Posterior vena cava (tissue), 2 donors: ENCODE data around the gene VAT1L. TPM values are rescaled to one million over a fixed set of nuclear protein-coding genes. Genes with fewer than 3 reads are reported as not detected.

Experiments used
- DNase-seq: peaks from one replicate; pipeline ENCODE4 v3.0.0-alpha.2; 2020; ENCODE audit warnings: low spot score
- intact Hi-C, 2 donors: fragments of 100-400 bp; cut with DNase I; formaldehyde crosslinking; loops; one replicate each; pipeline versions ENCODE4 v1.14.1 to v1.14.2; 2022 to 2023
- total RNA-seq, 2 donors: library from RNA; stranded (reverse); fragmentation: NEBNext Ultra II Directional; extraction: Animal tissue kit (Norgen Biotek cat#: 25700); gene quantifications; one replicate each; pipeline ENCODE4 v1.2.1, GENCODE V29; 2021
- donor health status: DM: yes; HTN: yes; CAD: no.
- donor health status: DM: yes; HTN: yes; CAD: no.

VAT1L gene
- total RNA-seq, 2 donors from 2014 or later = 0.23 to 0.33 TPM

DNA sequence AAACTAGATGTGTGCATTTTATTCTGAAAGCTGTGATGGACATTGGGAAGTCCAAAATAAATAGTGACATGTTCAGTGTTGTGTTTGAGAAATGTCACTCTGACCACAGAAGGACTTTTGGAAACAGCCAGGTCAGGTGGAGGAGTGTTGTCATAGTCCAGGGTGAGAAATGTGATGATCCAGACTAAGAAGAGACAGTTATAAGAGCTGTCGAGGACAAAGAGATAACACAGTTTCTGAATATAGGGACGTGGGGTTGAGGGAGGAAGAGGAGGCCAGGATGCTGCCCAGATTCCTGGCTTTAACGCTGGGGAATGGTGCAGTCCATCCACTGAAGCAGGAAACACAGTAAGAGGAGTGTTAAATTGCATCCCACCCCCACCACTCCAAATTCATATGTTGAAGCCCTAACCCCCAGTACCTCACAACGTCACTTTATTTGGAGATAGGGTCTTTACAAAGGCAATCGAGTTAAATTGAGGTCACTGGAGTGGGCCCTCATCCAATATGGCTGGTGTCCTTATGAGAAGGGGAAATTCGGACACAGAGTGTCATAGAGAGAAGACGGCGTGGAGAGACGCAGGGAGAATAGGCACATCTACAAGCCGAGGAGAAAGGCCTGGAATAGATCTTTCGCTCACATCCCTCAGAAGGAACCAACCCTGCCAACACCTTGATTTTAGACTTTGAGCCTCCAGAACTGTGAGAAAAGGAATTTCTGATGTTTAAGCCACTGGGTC, 71.3 kb downstream of the VAT1L start:
- DNase-seq = no peak
- intact Hi-C loops = loop anchor here in 1 of 2 donors (5.0 kb wide), 1 partner anchor 1167 kb away; no protein-coding TSS in a partner anchor

DNA sequence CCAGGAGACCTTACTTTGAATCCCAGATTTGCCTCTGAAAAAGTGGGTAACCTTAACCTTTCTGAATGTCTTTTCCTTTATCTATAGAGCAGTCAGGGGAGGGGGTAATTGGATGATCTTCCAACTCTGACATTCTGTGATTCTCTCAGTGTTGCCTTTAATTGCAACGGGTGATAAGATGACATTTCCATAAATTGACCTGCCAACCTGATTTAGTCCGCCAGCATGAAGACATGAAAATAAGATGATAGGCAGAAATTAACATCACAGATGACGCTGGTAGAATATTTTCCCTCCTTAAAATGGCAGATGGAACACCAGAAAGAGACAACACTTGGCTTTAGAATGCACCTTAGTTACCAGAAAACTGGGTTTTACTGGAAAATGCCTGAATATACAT, 72.6 kb downstream of the VAT1L start:
- DNase-seq = no peak
- intact Hi-C loops = loop anchor here in 1 of 2 donors (5.0 kb wide), 1 partner anchor 1169 kb away; no protein-coding TSS in a partner anchor

DNA sequence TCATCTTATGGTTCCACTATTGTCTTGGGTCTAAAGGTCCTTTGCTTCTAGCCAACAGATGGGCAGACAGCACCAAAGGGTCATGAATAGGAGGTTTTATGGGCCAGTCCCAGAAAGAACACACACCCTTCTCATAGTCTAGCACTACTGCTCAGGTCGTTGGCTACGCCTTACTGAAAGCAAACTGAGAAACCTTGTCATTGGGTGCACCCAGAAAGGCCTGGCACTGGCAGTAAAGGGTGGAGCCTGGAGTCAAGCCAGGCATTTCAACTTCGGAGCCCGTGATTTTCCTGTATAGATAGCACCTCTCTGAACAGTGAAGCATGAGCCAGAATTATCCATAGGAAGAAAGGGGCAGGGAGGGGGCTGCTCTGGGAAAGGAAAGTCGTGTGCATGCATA, 74.9 kb downstream of the VAT1L start:
- intact Hi-C loops = loop anchor here in 1 of 2 donors (5.0 kb wide), 1 partner anchor 1171 kb away; no protein-coding TSS in a partner anchor
- DNase-seq = no peak

DNA sequence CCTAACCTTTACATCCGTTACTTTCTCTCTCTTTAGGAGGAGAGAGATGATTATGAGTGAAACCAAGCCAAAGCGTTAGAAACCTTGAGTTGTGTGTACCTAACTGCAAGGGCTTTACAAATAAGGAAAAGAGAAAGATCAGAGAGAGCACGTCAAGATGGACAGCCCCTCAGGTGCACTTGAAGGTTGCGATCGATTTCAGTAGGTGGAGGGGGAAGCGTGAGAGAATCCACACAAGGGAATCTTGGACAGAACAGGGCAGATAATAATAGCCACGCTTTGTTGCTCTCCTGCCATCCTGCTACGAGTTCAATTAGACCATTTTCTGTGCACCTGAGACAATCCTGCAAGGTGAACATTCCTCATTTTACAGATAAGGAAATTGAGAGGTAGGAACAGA, 78.4 kb downstream of the VAT1L start:
- intact Hi-C loops = no loop called here
- no peak for DNase-seq

DNA sequence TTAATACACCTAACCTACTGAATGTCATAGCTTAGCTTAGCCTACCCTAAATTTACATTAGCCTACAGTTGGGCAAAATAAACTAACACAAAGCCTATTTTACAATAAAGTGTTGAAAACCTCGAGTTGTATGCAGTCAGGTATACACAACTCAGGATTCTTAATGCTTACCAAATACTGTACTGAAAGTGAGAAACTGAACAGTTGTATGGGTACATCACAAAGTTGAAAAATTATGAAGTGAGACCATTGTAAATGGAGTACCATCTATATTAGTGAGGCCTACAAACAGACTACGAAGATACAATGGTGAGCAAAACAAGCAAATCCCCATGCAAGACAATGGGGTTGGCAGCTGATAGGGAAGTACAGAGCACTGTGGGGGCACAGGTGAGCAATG, 79.7 kb downstream of the VAT1L start:
- intact Hi-C loops = no loop called here
- no peak for DNase-seq

DNA sequence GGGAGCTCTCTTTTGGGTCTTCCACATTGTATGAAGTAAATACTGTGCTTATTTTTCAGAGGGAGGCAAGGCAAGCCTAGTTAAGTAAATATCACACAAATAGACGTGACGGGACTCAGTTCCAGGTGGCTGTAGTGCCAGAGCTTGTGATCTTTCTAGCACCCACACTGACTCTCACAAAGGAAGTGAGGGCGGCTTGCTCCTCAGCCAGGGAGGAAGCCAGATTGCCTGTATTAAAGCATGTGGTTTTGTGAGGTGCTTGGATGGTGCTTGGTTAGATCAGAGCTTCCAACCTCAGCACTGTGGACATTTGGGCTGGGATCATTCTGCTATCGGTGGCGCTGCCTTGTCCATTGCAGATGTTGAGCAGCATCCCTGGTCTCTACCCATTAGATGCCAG, 80.1 kb downstream of the VAT1L start:
- intact Hi-C loops = no loop called here
- no peak for DNase-seq

DNA sequence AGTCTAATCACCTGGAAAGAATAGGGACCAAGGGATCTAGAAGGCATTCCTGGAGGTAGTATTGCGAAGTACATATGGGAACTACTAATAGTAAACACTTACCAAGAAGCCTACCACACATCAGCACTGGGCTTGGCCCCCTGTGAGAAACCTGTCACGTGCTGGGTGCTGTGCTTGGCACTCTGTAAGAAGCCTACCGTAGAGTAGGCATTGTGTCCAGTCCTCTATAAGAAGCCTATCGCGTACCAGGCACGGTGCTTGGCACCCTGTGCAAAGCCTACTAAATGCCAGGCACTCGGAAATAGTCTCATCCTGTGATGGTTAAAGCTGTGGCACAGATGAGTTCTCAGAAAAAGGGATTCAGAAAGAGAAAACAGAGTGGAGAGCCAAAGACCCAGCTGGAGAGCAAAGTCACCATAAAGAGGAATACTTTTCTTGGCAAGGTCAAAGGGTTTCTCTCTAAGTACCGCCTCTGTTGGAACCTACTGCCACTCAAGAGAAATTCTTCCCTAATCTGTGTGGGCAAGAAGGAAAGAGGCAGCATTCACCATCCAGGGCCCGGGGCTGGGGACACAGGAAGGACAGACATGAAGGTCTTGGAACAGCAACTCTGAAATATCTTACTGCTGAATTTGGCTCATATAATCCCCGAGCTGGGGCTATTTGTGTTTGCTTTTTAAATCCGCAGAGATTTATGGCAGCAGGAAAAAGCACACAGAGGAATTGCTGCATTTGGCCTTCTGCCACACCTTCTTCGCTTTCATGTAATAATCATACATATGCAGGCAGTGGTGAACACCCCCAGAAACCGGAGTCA, 81.8 kb downstream of the VAT1L start:
- intact Hi-C loops = loop anchor here in 1 of 2 donors (5.0 kb wide), 1 partner anchor 307 kb away; no protein-coding TSS in a partner anchor
- DNase-seq = no peak

DNA sequence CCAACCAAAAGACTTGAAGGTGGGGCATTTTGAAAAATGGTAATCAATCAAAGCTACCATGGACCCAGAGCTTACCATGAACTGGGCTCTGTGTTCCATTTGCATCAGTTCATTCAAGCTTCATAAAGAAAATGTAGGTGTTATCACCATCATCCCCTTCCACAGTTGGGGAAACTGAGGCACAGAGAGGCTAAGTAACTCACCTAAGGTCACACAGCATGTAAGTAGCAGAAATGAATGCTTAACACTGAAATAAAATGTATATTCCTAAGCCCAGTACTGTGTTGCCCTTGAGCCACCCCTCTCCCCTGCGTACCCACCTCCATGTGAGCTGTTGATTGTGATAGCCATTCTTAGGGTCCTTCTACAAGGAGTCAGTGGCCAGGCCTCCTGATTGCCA, 83.6 kb downstream of the VAT1L start:
- intact Hi-C loops = loop anchor here in 1 of 2 donors (5.0 kb wide), 1 partner anchor 305 kb away; no protein-coding TSS in a partner anchor
- no peak for DNase-seq

DNA sequence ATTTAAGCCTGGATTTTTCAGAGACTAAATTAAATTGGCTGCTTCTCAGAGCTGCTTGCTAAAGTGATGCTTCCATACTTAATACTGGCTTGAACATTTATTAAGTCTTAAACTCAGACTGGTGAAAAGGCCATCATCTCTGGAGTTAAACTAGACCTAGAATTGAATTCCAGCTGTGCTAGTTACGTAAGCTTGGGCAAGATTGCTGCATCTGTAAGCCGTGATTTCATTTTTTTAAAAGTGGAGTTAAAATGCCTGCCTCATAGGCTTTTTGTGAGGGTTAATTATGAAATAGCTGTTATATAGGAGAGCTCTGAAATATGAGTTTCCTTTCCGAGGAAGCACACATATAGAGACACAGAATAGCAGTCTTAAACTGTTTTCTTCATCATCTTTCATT, 84.7 kb downstream of the VAT1L start:
- intact Hi-C loops = loop anchor here in 1 of 2 donors (5.0 kb wide), 1 partner anchor 304 kb away; no protein-coding TSS in a partner anchor
- no peak for DNase-seq

DNA sequence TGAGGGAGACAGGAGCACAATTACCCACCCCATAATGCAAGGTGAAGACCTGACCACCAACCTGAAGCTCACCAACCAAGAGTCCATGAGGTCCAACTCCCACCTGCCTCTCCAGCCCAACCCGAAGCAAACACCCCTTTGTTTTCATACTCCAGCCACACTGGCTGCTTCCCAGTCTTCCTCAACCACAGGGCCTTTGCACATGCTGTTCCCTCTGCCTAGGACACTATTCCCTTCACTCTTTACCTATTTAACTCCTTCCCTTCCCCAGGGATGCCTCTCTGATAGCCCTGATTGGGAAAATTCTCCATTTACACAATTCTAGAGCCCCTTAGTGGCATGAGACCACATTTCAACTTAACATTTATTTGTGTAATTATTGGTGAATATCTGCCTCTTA, 86.0 kb downstream of the VAT1L start:
- intact Hi-C loops = loop anchor here in 1 of 2 donors (5.0 kb wide), 1 partner anchor 303 kb away; no protein-coding TSS in a partner anchor
- DNase-seq = no peak

DNA sequence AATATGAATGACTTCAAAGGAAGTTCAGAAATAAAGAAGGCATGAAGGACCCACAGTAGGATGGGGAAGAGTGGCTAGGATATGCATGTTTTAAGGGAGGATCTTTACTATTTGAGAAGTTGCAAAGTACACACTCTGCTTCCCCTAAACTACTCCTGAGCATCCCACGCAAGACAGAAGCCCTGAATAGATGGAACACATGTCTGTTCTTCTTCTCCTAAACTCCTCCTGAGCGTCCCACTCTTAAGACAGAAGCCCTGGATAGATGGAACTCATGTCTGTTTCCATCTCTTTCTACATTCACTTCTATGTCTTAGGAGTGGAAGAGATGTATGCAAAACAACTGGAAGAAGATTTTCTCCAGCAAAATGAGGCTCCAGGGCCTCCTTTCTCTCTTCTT, 88.4 kb downstream of the VAT1L start:
- DNase-seq = no peak
- intact Hi-C loops = no loop called here

DNA sequence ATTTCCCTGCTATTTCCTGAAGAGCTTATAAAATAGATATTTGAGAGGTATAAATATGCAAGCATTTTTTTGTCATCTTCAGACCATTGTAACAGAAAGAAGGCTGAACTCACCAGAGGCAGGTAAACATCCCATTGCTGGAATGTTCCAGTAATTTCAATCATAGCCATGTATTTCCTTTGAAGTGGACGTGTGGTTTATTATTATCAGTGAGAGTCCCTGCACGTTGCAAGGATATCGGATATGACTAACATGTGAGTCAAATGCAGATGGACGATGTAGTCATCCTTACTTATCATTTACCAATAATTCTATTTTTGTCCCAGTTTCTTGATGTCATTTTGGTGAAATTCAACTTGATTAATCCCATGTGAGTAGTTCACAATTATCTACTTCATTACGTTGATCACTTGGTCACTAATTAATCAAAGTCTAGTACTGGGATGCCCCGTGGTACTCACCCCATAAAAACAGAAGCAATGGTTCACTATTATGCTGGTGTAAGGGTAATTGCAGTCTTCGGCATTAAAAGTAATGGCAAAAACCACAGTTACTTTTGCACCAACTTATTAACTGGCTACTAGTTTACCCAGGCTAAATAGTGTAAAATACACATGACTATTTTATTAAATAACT, 89.5 kb downstream of the VAT1L start:
- DNase-seq = no peak
- intact Hi-C loops = no loop called here

DNA sequence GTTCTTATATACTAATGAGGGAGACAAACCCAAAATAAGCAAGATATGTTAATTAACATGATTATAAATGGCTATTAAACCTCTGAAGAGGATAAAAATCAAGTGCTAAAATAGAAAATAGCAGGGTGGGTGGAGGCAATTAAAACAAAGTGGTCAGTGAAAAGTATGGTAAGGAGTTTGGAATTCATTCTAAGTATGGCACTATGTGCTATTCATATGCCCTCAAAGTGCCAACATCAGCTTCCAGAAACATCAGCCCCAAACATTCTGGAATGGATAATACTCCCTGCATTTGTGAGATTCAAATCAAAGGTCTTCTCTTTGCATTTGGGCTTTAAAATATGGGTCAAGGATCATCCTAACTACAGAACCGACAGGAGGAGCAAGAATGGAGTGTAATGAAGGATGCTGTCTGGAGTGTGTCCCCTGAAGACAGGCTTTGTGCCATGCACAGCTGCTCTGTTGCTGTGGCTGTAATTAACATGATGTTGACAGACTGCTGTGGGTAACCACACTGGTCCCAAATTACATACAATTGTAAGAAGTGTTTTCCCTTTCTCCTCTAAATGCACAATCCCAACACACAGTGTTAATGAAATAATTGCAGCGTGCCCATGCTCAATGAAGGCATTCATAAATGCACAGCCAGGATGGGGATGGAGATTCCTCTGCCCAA, 93.1 kb downstream of the VAT1L start:
- intact Hi-C loops = no loop called here
- no peak for DNase-seq

DNA sequence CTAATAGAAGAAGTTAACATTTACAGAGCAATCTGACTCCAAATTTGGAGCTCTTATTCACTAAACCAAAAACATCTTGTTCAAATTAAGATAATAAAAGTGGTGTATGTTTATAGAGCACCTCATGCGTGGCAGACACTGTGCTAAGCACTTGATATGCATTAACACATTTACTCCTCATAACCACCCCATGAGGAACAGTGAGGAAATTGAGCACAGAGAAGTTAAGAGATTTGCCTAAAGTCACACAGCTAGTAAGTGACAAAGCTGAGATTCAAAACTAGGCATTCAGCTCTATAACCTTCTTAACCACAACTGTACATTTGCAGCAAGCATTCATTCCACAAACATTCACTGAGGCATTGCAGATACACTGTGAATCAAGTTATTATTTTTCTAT, 94.0 kb downstream of the VAT1L start:
- DNase-seq = no peak
- intact Hi-C loops = no loop called here

DNA sequence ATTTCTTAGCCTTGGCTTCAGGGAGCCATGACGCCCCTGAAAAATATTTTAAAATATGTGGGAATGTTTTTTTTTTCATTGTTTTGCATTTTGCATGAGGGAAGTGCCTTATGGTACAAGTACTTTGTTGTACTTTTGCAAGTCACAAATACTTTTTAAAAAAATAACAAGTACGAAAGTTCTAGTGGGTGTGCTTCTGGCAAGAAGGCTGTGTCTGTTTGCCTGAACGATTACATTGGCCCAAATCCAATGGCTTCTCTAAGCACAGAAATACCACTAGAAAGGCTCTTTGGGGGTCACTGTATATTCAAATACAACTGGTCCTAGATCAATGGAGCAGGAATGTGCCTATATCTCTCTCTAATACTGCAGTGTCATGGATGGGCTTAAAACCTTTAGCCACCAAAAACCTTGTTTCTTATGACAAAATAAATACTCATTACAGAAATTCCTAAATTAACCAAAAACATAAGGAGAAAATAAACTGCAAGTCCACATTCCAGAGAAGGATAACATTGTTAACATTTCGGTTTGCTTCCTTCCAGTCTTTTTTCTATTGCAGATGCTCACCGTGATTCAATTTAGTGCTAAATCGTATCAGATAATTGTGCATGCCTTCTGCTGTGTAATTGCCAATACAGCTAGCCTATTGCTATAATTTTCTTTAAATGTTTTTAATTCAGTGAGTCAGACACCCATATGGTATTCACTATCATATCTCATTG, 97.4 kb downstream of the VAT1L start:
- intact Hi-C loops = no loop called here
- no peak for DNase-seq

DNA sequence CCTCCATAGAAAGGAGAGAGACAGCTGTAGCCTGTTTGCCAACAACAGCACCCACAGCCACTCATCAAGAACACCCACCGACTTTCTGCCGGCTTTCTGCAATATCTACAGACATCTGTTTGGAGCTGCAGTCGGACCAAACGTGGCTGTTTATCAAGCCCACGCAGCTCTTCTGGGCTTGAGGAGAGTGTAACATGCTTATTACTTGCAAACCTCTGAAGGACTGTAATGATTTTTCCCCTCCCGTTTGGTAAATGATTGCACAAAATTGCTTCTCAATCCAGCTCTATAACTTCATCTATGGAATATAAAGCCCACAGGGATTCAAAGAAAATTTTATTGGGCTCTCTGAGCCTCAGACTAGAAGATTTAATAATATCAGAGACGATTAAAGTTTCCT, 100.5 kb downstream of the VAT1L start:
- no peak for DNase-seq

DNA sequence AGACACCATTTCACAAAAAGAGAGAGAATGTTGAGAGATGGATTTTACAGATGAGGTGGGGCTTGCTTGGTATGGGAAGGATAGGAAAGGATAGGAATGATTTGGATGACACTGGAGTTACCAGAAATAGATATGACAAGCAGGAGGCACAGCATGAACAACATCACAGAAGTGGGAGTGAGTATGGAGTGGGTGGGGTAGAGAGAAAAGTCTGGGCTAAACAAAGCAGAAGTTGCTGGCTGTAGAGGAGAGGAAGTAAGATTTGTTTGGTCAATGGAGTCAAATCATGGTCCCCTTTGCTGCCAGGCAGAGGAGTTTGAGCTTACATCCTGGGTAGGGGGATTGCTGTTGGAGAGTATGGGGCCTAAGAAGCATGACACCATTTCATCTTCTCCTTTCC, 101.7 kb downstream of the VAT1L start:
- intact Hi-C loops = no loop called here
- DNase-seq = no peak

More for the DNA sequence above, 100.5 kb downstream of the VAT1L start:
- intact Hi-C loops = no loop called here

DNA sequence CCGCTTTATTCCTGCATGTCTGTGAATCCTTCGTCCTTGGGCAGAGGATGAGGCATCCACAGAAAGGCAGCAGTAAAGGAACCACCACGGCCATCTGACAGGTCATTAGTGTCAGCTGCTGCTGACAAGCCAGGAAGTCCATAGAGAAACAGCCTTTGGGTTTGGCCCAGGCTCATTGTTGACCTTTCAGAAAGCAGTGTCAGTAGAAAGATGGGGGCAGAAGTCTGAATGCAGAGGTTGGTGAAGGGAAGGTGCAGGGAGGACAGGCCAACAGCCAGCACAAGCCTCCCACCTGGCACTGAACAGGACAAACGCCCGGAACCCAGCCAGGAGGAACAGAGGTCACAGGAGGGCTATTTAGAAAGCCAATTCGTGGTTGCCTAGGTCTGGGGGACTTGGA, 105.8 kb downstream of the VAT1L start:
- DNase-seq = no peak
- intact Hi-C loops = no loop called here

DNA sequence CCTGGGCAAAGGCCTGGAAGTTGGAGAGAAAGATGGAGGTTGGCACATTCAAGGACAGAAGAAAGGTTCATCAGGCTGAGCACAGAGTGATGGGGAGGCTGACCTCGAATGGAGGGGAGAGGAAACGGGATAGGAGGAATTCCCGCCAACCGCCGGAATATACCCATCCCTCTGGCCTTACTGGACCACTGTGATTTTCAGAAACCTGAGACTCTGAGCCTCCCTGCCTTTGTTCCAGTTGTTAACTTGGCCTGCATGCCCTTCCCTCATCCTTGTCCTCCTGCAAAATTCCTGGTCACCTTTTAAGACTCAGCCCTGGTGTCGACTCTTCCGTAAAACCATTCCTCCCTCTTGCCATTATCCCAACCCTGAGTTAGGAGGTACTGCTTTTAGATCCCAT, 107.6 kb downstream of the VAT1L start:
- DNase-seq = no peak
- intact Hi-C loops = no loop called here
